ENCODE measurements around the gene CRYZ. TPM values are rescaled to one million over a fixed set of nuclear protein-coding genes. Genes with fewer than 3 reads are reported as not detected.

Gene CRYZ
- total and polyA plus RNA-seq, 2 donors (not counting 3 experiments of a cell fraction or from before 2014, with no cell fraction given), result 24.5 to 32.7 TPM

DNA sequence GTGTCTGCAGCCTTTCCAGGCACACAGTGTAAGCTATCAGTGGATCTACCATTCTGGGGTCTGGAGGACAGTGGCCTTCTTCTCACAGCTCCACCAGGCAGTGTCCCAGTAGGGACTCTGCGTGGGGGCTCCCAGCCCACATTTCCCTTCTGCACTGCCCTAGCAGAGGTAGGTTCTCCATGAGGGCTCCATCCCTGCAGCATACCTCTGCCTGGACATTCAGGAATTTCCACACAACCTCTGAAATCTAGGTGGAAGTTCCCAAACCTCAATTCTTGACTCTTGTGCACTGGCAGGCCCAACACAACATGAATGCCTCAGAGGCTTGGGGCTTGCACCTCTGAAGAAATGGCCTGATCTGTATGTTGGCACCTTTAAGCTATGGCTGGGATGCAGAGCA is 6.8 kb downstream of the CRYZ start:
- H3K4me1 ChIP-seq (ENCODE audit: control insufficient read depth, extremely low read depth, insufficient read depth, low read length), result peaks cover 9% of the 10 kb centered on the region
- H3K4me2 ChIP-seq (ENCODE audit: insufficient read depth, low read length), result no peak overlapping the region
- FAIRE-seq (no peak), DNase-seq (ENCODE audit: low read depth, low spot score) (no peak)
- no peaks in the 10 kb centered on the region for H3K9me3 ChIP-seq (replicated peaks; ENCODE audit: control insufficient read depth, insufficient read depth, low read length)
- dilution Hi-C loops (cut with MboI; ENCODE audit: extremely low pct_ligation_motif_present, low sequenced_read_pairs) (no loop called here), intact Hi-C loops (cut with micrococcal nuclease) (no loop called here)
- BruUV-seq (replicated peaks), result no TSS peak
- no peak overlapping the region for H3K9ac ChIP-seq (replicated peaks; ENCODE audit: extremely low read depth, insufficient read depth, low read length)
- TF ChIP-seq FOS (IDR thresholded peaks at IDR 0.05; ENCODE audit: borderline replicate concordance, insufficient read depth, low read length) (no peak), CTCF (IDR thresholded peaks at IDR 0.05; ENCODE audit: extremely low read depth in 1 of 2, insufficient read depth in 1 of 2, low read depth in 1 of 2, low read length in 2 of 2) (no peak), JUN (IDR thresholded peaks at IDR 0.05; ENCODE audit: borderline replicate concordance, insufficient read depth, insufficient read length, low read depth) (no peak), POLR2AphosphoS5 (IDR thresholded peaks at IDR 0.05; ENCODE audit: insufficient read depth, low read depth, low read length) (no peak)
- TF ChIP-seq, protein P1, sequence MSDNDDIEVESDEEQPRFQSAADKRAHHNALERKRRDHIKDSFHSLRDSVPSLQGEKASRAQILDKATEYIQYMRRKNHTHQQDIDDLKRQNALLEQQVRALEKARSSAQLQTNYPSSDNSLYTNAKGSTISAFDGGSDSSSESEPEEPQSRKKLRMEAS (IDR thresholded peaks at IDR 0.05; ENCODE audit: insufficient read depth, insufficient read length), result no peak
- H2AFZ ChIP-seq (ENCODE audit: low read depth, low read length), result no peak overlapping the region
- no peak overlapping the region for H3K4me3 ChIP-seq (replicated peaks in 1 of 3; ENCODE audit: insufficient read depth in 1 of 3, low read depth in 1 of 3, low read length in 3 of 3)
- H3K79me2 ChIP-seq (ENCODE audit: control insufficient read depth, insufficient read depth, low read length), result peaks cover 2% of the 10 kb centered on the region
- H3K36me3 ChIP-seq (ENCODE audit: control insufficient read depth in 2 of 2, extremely low read depth in 1 of 2, insufficient read depth in 2 of 2, low read length in 2 of 2), result peaks cover 6 to 7% of the 10 kb centered on the region in 2 experiments
- no peak overlapping the region for H3K27ac ChIP-seq (ENCODE audit: insufficient read depth, low read depth, low read length)
- H3K27me3 ChIP-seq (ENCODE audit: control insufficient read depth in 2 of 2, insufficient read depth in 2 of 2, low read length in 2 of 2), result no peaks in the 10 kb centered on the region
- ChIA-PET POLR2A (no interaction called here), CTCF (no interaction called here)
- H3K9me1 ChIP-seq (replicated peaks; ENCODE audit: control insufficient read depth, extremely low read depth, insufficient read depth, low read length), result no peaks in the 10 kb centered on the region
- H4K20me1 ChIP-seq (replicated peaks; ENCODE audit: control insufficient read depth, extremely low read depth, insufficient read depth, low read length), result no peaks in the 10 kb centered on the region

- dilution Hi-C loops (cut with MboI; ENCODE audit: extremely low pct_ligation_motif_present, low sequenced_read_pairs), result no loop called here
- peaks cover 6% of the 10 kb centered on the region for H3K4me1 ChIP-seq (ENCODE audit: control insufficient read depth, extremely low read depth, insufficient read depth, low read length)
- no peak overlapping the region for H3K27ac ChIP-seq (ENCODE audit: insufficient read depth, low read depth, low read length)
- peaks cover under 1 to 11% of the 10 kb centered on the region in 2 experiments for H3K36me3 ChIP-seq (ENCODE audit: control insufficient read depth in 2 of 2, extremely low read depth in 1 of 2, insufficient read depth in 2 of 2, low read length in 2 of 2)
- no peaks in the 10 kb centered on the region for H3K27me3 ChIP-seq (ENCODE audit: control insufficient read depth in 2 of 2, insufficient read depth in 2 of 2, low read length in 2 of 2)
- H3K9me3 ChIP-seq (replicated peaks; ENCODE audit: control insufficient read depth, insufficient read depth, low read length), result no peaks in the 10 kb centered on the region
- no peak overlapping the region for H2AFZ ChIP-seq (ENCODE audit: low read depth, low read length)
- no peaks in the 10 kb centered on the region for H3K79me2 ChIP-seq (ENCODE audit: control insufficient read depth, insufficient read depth, low read length)
- H4K20me1 ChIP-seq (replicated peaks; ENCODE audit: control insufficient read depth, extremely low read depth, insufficient read depth, low read length), result no peaks in the 10 kb centered on the region
- ChIA-PET POLR2A (no interaction called here), CTCF (interaction anchor here (1.0 to 2.1 kb wide), 4 partner anchors 10 to 54 kb away, joined by 3 to 6 read pairs (median 4); partner anchors contain the start of genes CRYZ and TYW3)
- H3K9me1 ChIP-seq (replicated peaks; ENCODE audit: control insufficient read depth, extremely low read depth, insufficient read depth, low read length), result no peaks in the 10 kb centered on the region
- H3K4me2 ChIP-seq (ENCODE audit: insufficient read depth, low read length), result no peak overlapping the region
- intact Hi-C loops (cut with micrococcal nuclease), result no loop called here
- no TSS peak for BruUV-seq (replicated peaks)
- FAIRE-seq (no peak), DNase-seq (ENCODE audit: low read depth, low spot score) (no peak)
- no peak overlapping the region for H3K9ac ChIP-seq (replicated peaks; ENCODE audit: extremely low read depth, insufficient read depth, low read length)
- TF ChIP-seq POLR2AphosphoS5 (IDR thresholded peaks at IDR 0.05; ENCODE audit: insufficient read depth, low read depth, low read length), result no peak
- TF ChIP-seq, protein P1 (IDR thresholded peaks at IDR 0.05; ENCODE audit: insufficient read depth, insufficient read length), result no peak
- no peak for TF ChIP-seq EZH2 (IDR thresholded peaks at IDR 0.05; ENCODE audit: borderline replicate concordance, low read depth, low read length, severe bottlenecking)
- TF ChIP-seq POLR2A (IDR thresholded peaks at IDR 0.05; ENCODE audit: low read depth, low read length), result no peak
- no peak for TF ChIP-seq JUN (IDR thresholded peaks at IDR 0.05; ENCODE audit: borderline replicate concordance, insufficient read depth, insufficient read length, low read depth)
- no peak for TF ChIP-seq FOS (IDR thresholded peaks at IDR 0.05; ENCODE audit: borderline replicate concordance, insufficient read depth, low read length)
- TF ChIP-seq MYC (IDR thresholded peaks at IDR 0.05; ENCODE audit: low read depth, low read length), result no peak
- TF ChIP-seq CTCF (IDR thresholded peaks at IDR 0.05; ENCODE audit: extremely low read depth in 1 of 2, insufficient read depth in 1 of 2, low read depth in 1 of 2, low read length in 2 of 2), result no peak
- no peak for TF ChIP-seq GATA2 (IDR thresholded peaks at IDR 0.05; ENCODE audit: insufficient read depth, insufficient read length, low read depth, low read length)
- no peak overlapping the region for H3K4me3 ChIP-seq (replicated peaks in 1 of 3; ENCODE audit: insufficient read depth in 1 of 3, low read depth in 1 of 3, low read length in 3 of 3)
Measured at GRCh38 chr1:74717626-74718025, 15.2 kb downstream of the CRYZ start.

Measured in endothelial cell of umbilical vein (primary cell).